HepG2 (cell line): ENCODE measurements around the gene GALNT18. TPM values are rescaled to one million over a fixed set of nuclear protein-coding genes. Genes with fewer than 3 reads are reported as not detected.

Source experiments
- ATAC-seq: fragments of 200-7000 bp; cut with Tn5 transposase; 3 replicates; pipeline ENCODE4 v1.9.1; 2020; ENCODE audit warnings: mild to moderate bottlenecking, moderate library complexity
- BruUV-seq: library from RNA; stranded (reverse); fragments of 400-500 nt; replicated peaks from 2 replicates; lab custom pipeline; 2021; lab: Mats Ljungman, UMichigan
- CTCF ChIA-PET: fragments of 300-600 bp; formaldehyde crosslinking; extraction: SDS; loops from one replicate; lab custom pipeline; 2021; ENCODE audit warnings: low total read pairs, inconsistent platforms, low intra/inter-chr PET ratio; lab: Yijun Ruan, JAX
- POLR2A ChIA-PET: fragments of 350-600 bp; sonication (Branson Sonifier 250); formaldehyde crosslinking; loops from one replicate; lab custom pipeline; 2020; ENCODE audit warnings: antibody characterized with exemption, inconsistent platforms; lab: Yijun Ruan, JAX
- DNase-seq: peaks from one replicate; pipeline ENCODE4 v3.0.0-alpha.2; 2015; ENCODE audit warnings: low spot score
- FAIRE-seq: peaks from 3 replicates; lab custom pipeline; 2011; peaks lifted over from hg19 to GRCh38; lab: Jason Lieb, UNC
- H2AFZ ChIP-seq: one replicate; pipeline ENCODE4 v1.6.1; 2011; ENCODE audit warnings: low read length, inconsistent platforms
- H3K27ac ChIP-seq: fragments of 300-600 bp; 3 replicates; pipeline ENCODE4 v1.8.0; 2011; ENCODE audit warnings: mixed run types, mild to moderate bottlenecking, mixed read lengths, low read length, inconsistent platforms; ENCODE audit not compliant: insufficient read depth; ENCODE audit errors: extremely low read length
- H3K27me3 ChIP-seq, 2 experiments: fragments of 200-600 bp in 1 of 2; 2 replicates in 1 of 2; 3 replicates in 1 of 2; pipeline versions ENCODE4 v1.6.0 to v1.8.0; 2011; ENCODE audit warnings: low read length in 2 of 2, mild to moderate bottlenecking in 2 of 2, moderate library complexity in 2 of 2, inconsistent platforms in 1 of 2; ENCODE audit not compliant: insufficient read depth in 2 of 2, control insufficient read depth in 1 of 2
- H3K36me3 ChIP-seq, 2 experiments: fragments of 200-600 bp in 1 of 2; replicated peaks in 1 of 2; 2 replicates in 1 of 2; 3 replicates in 1 of 2; pipeline versions ENCODE4 v1.5.1 to v1.8.0; 2011; ENCODE audit warnings: low read length in 2 of 2, inconsistent platforms in 1 of 2; ENCODE audit not compliant: insufficient read depth in 2 of 2, control insufficient read depth in 1 of 2
- H3K4me1 ChIP-seq: 2 replicates; pipeline ENCODE4 v1.5.1; 2012; ENCODE audit warnings: low read length, inconsistent platforms; ENCODE audit not compliant: insufficient read depth
- H3K4me2 ChIP-seq: 2 replicates; pipeline ENCODE4 v1.6.0; 2011; ENCODE audit warnings: low read depth, low read length, inconsistent platforms
- H3K4me3 ChIP-seq, 3 experiments: fragments of 200-600 bp in 1 of 3; sonication (generic), shearing (Covaris generic) in 1 of 3; replicated peaks in 1 of 3; 2 replicates each; pipeline ENCODE4 v1.5.1; 2011 to 2016; ENCODE audit warnings: low read length in 3 of 3, inconsistent platforms in 2 of 3, low read depth in 2 of 3, mild to moderate bottlenecking in 2 of 3, control low read depth in 1 of 3, mixed read lengths in 1 of 3; ENCODE audit not compliant: insufficient read depth in 1 of 3
- H3K79me2 ChIP-seq: one replicate; pipeline ENCODE4 v1.6.1; 2011; ENCODE audit warnings: low read length, inconsistent platforms; ENCODE audit not compliant: insufficient read depth
- H3K9ac ChIP-seq: 2 replicates; pipeline ENCODE4 v1.6.0; 2011; ENCODE audit warnings: mild to moderate bottlenecking, low read depth, low read length, inconsistent platforms; ENCODE audit not compliant: insufficient read depth
- H3K9me3 ChIP-seq: 2 replicates; pipeline ENCODE4 v1.5.1; 2012; ENCODE audit warnings: mild to moderate bottlenecking, low read length
- H4K20me1 ChIP-seq: 2 replicates; pipeline ENCODE4 v1.6.0; 2011; ENCODE audit warnings: inconsistent platforms, mild to moderate bottlenecking, low read length, moderate library complexity; ENCODE audit not compliant: insufficient read depth
- ARNT2 ChIP-seq: sonication (generic); formaldehyde crosslinking; IDR thresholded peaks from 2 replicates; pipeline ENCODE4 v1.8.0; 2022; ENCODE audit warnings: mild to moderate bottlenecking, low read depth, missing genetic modification reagents, moderate library complexity
- CBX1 ChIP-seq: IDR thresholded peaks from one replicate; pipeline ENCODE4 v1.6.1; 2016; ENCODE audit warnings: antibody characterized with exemption, low read depth
- DBP ChIP-seq: sonication (generic); formaldehyde crosslinking; IDR thresholded peaks from 2 replicates; pipeline ENCODE4 v1.4.0; 2020; ENCODE audit warnings: missing genetic modification reagents; ENCODE audit errors: not compliant biosample characterization
- DRAP1 ChIP-seq: IDR thresholded peaks from 2 replicates; pipeline ENCODE4 v1.6.1; 2016; ENCODE audit warnings: missing genetic modification reagents, missing compliant biosample characterization
- FUBP1 ChIP-seq: sonication (generic); formaldehyde crosslinking; IDR thresholded peaks from 2 replicates; pipeline ENCODE4 v1.5.1; 2020; ENCODE audit warnings: missing genetic modification reagents, mild to moderate bottlenecking, borderline replicate concordance
- JUN ChIP-seq: sonication (generic); formaldehyde crosslinking; IDR thresholded peaks from 2 replicates; pipeline ENCODE4 v1.4.0; 2020; ENCODE audit warnings: mild to moderate bottlenecking, missing genetic modification reagents
- KDM5B ChIP-seq: sonication (generic); formaldehyde crosslinking; IDR thresholded peaks from 2 replicates; pipeline ENCODE4 v1.4.0; 2020; ENCODE audit warnings: missing genetic modification reagents, mild to moderate bottlenecking, borderline replicate concordance
- MIXL1 ChIP-seq: IDR thresholded peaks from 2 replicates; pipeline ENCODE4 v1.6.1; 2016
- NFYC ChIP-seq: IDR thresholded peaks from 2 replicates; pipeline ENCODE4 v1.6.1; 2016; ENCODE audit warnings: missing genetic modification reagents, missing compliant biosample characterization
- RFX1 ChIP-seq: fragments of 450-650 bp; IDR thresholded peaks from 2 replicates; pipeline ENCODE4 v1.6.1; 2017
- SAP130 ChIP-seq: IDR thresholded peaks from 2 replicates; pipeline ENCODE4 v1.6.1; 2016; ENCODE audit warnings: low read depth
- SRSF1 ChIP-seq: fragments of 200-400 bp; formaldehyde crosslinking; optimal IDR thresholded peaks from 2 replicates; pipeline ENCODE3; 2017; ENCODE audit warnings: mild to moderate bottlenecking, low read depth, low read length, moderate library complexity
- STAT5B ChIP-seq: sonication (generic); formaldehyde crosslinking; IDR thresholded peaks from 2 replicates; pipeline ENCODE4 v1.4.0; 2020; ENCODE audit warnings: missing genetic modification reagents
- TERF1 ChIP-seq: sonication (generic); formaldehyde crosslinking; IDR thresholded peaks from 2 replicates; pipeline ENCODE4 v1.8.0; 2022; ENCODE audit warnings: mild to moderate bottlenecking, missing genetic modification reagents, moderate library complexity
- TIGD3 ChIP-seq: sonication (generic); formaldehyde crosslinking; IDR thresholded peaks from 2 replicates; pipeline ENCODE4 v1.5.1; 2020; ENCODE audit warnings: mild to moderate bottlenecking, missing genetic modification reagents, borderline replicate concordance
- ZBTB38 ChIP-seq: sonication (generic); formaldehyde crosslinking; IDR thresholded peaks from 2 replicates; pipeline ENCODE4 v1.5.1; 2020; ENCODE audit warnings: mild to moderate bottlenecking, missing genetic modification reagents
- ZNF629 ChIP-seq: sonication (generic); formaldehyde crosslinking; conservative IDR thresholded peaks from 2 replicates; pipeline ENCODE4 v1.5.0; 2020; ENCODE audit warnings: missing genetic modification reagents
- ZNF781 ChIP-seq: sonication (generic); formaldehyde crosslinking; IDR thresholded peaks from 2 replicates; pipeline ENCODE4 v1.5.1; 2020; ENCODE audit warnings: borderline replicate concordance, mild to moderate bottlenecking, missing genetic modification reagents; ENCODE audit errors: not compliant biosample characterization
- ZUFSP ChIP-seq: sonication (generic); formaldehyde crosslinking; IDR thresholded peaks from 2 replicates; pipeline ENCODE4 v1.9.0; 2021; ENCODE audit warnings: missing genetic modification reagents, mild to moderate bottlenecking, borderline replicate concordance
- WGBS: methylation state at CpG from one replicate; pipeline ENCODE4 v1.1.6; 2017; ENCODE audit warnings: low lambda C conversion rate; 5-methylcytosine and 5-hydroxymethylcytosine counted together
- in situ Hi-C: cut with HindIII; loops from 2 replicates; pipeline ENCODE4 v1.10.0; 2017; ENCODE audit warnings: low pct_unique_long_range_greater_than_20kb; ENCODE audit not compliant: extremely low pct_ligation_motif_present
- intact Hi-C: fragments of 100-400 bp; cut with micrococcal nuclease; formaldehyde crosslinking; loops from one replicate; pipeline ENCODE4 v1.10.0; 2022; ENCODE audit not compliant: unreplicated experiment
- polyA plus RNA-seq, 8 experiments: library from polyadenylated mRNA; depleted of rRNA in 3 of 8; stranded (reverse) in 7 of 8; unstranded in 1 of 8; fragments of >200 nt; fragmentation: Illumina TruSeq in 4 of 8; extraction: Trizol in 4 of 8; gene quantifications; 2 replicates each; pipeline versions ENCODE4 v1.2.1 to v1.2.3, GENCODE V29; 2011 to 2016; ENCODE audit warnings: low read depth in 4 of 8, missing spikeins in 1 of 8, mixed read lengths in 1 of 8; ENCODE audit not compliant: insufficient read depth in 1 of 8
- total RNA-seq, 5 experiments: library from RNA; depleted of rRNA; stranded (reverse); fragments of >200 nt; fragmentation: Illumina TruSeq; extraction: Trizol; gene quantifications; 2 replicates each; pipeline ENCODE4 v1.2.3, GENCODE V29; 2016; ENCODE audit warnings: low read depth in 1 of 5

Gene GALNT18
- total and polyA plus RNA-seq, 2 of the 13 experiments (the other 11 are each of a cell fraction or from before 2014, with no cell fraction given) = 0.11 TPM; not detected in 1

GRCh38 chr11:11334607-11335006 is 287.2 kb downstream of the GALNT18 start:
- ATAC-seq = no peak
- intact Hi-C loops = no loop called here
- 11% methylated on average over 4 of the region's 4 CpGs for WGBS

More at GRCh38 chr11:11334607-11335006, 287.2 kb downstream of the GALNT18 start:
- Histone ChIP-seq H3K9me3 (no peaks in the 10 kb centered on the region), H2AFZ (no peak overlapping the region), H3K27me3 (peaks cover 0 to 4% of the 10 kb centered on the region in 2 experiments; a peak in 2 of 5 replicates), H3K27ac (no peak overlapping the region), H3K4me1 (no peaks in the 10 kb centered on the region), H3K4me2 (no peak overlapping the region), H3K9ac (no peak overlapping the region), H3K4me3 (no peak overlapping the region), H4K20me1 (no peaks in the 10 kb centered on the region), H3K79me2 (no peaks in the 10 kb centered on the region), H3K36me3 (no peaks in the 10 kb centered on the region)
- FAIRE-seq (no peak), DNase-seq (no peak)
- in situ Hi-C loops = no loop called here
- no TSS peak for BruUV-seq
- POLR2A ChIA-PET = no interaction called here
- TF ChIP-seq ZUFSP (CRISPR knock-in tag) (no peak), SAP130 (CRISPR knock-in tag) (no peak), JUN (no peak), SRSF1 (no peak), KDM5B (CRISPR knock-in tag) (no peak), FUBP1 (CRISPR knock-in tag) (no peak), ARNT2 (no peak), DBP (CRISPR knock-in tag) (no peak), NFYC (CRISPR knock-in tag) (no peak), STAT5B (CRISPR knock-in tag) (no peak), ZNF781 (CRISPR knock-in tag) (no peak), TIGD3 (CRISPR knock-in tag) (no peak), ZBTB38 (CRISPR knock-in tag) (no peak), TERF1 (CRISPR knock-in tag) (no peak), MIXL1 (CRISPR knock-in tag) (no peak), CBX1 (no peak), RFX1 (no peak), ZNF629 (CRISPR knock-in tag) (no peak), DRAP1 (CRISPR knock-in tag) (no peak)
- CTCF ChIA-PET = no interaction called here
